BLaER1 treated with 17β-estradiol and CSF1 and Interleukin-3, amounts not matched to agents 10 nM and 100 nM (cell line): Measurements from ENCODE around the gene OVCH2.
"Not testable (repeated sequence)": the region's sequence is repeated elsewhere in the genome, so short reads cannot be mapped to it uniquely, and the experiment has no call there.

Source experiments
- H3K27ac ChIP-seq, 11 experiments: shearing (Covaris generic); formaldehyde crosslinking; 2 replicates each; pipeline ENCODE4 v1.8.1; 2022
- H3K27me3 ChIP-seq, 11 experiments: shearing (Covaris generic); formaldehyde crosslinking; 2 replicates each; pipeline ENCODE4 v1.8.1; 2022
- H3K36me3 ChIP-seq, 11 experiments: shearing (Covaris generic); formaldehyde crosslinking; 2 replicates each; pipeline ENCODE4 v1.8.1; 2022
- H3K4me1 ChIP-seq, 10 experiments: shearing (Covaris generic); formaldehyde crosslinking; 2 replicates each; pipeline ENCODE4 v1.8.1; 2022
- H3K4me2 ChIP-seq, 11 experiments: shearing (Covaris generic); formaldehyde crosslinking; 2 replicates each; pipeline ENCODE4 v1.8.1; 2022
- H3K4me3 ChIP-seq, 10 experiments: shearing (Covaris generic); formaldehyde crosslinking; 2 replicates each; pipeline ENCODE4 v1.8.1; 2022
- H3K9ac ChIP-seq, 11 experiments: shearing (Covaris generic); formaldehyde crosslinking; 2 replicates each; pipeline ENCODE4 v1.8.1; 2022
- H3K9me3 ChIP-seq, 11 experiments: shearing (Covaris generic); formaldehyde crosslinking; replicated peaks in 1 of 11; 2 replicates each; pipeline ENCODE4 v1.8.1; 2022
- H4K20me1 ChIP-seq, 11 experiments: shearing (Covaris generic); formaldehyde crosslinking; 2 replicates each; pipeline ENCODE4 v1.8.1; 2022
- Cebpa-rat ChIP-seq, 11 experiments: shearing (Covaris generic); IDR thresholded peaks; 2 replicates each; pipeline ENCODE4 v1.8.1; 2022

The OVCH2 gene, protein sequence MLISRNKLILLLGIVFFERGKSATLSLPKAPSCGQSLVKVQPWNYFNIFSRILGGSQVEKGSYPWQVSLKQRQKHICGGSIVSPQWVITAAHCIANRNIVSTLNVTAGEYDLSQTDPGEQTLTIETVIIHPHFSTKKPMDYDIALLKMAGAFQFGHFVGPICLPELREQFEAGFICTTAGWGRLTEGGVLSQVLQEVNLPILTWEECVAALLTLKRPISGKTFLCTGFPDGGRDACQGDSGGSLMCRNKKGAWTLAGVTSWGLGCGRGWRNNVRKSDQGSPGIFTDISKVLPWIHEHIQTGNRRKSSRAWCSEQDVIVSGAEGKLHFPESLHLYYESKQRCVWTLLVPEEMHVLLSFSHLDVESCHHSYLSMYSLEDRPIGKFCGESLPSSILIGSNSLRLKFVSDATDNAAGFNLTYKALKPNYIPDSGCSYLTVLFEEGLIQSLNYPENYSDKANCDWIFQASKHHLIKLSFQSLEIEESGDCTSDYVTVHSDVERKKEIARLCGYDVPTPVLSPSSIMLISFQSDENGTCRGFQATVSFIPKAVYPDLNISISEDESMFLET

DNA sequence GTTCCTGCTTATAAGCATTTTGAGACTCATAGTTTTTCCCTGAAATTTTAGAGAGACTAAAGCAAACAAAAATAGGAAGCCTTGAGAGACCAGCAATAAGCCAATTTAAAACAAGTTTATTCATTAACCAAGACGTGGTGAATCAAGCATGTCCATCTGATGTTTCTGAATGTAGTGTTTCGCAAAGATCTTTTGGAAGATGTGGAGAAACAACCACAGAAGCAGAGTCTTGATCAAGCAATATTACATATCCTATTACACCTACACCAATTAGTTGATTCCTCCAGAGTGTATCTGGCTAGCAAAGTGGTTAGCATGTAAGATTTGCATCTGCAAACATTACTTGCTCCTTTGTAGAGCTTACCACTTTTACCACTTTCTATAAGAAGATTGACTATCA is at the start of gene OVCH2:
TSS of gene OVCH2 (minus strand) at position 101 of the 400 bp plus-strand sequence. CDS start at position 18, 83 bp downstream.
- no peaks in the 10 kb centered on the region for H3K36me3 ChIP-seq
- no peak within 1 kb of the TSS for H3K4me2 ChIP-seq
- H4K20me1 ChIP-seq: no peaks in the 10 kb centered on the region
- no peak within 1 kb of the TSS for H3K9ac ChIP-seq
- H3K27ac ChIP-seq: no peak within 1 kb of the TSS
- no peak for TF ChIP-seq Cebpa-rat (IDR thresholded peaks at IDR 0.05)
- no peaks in the 10 kb centered on the region for H3K9me3 ChIP-seq
- H3K4me3 ChIP-seq: no peak within 1 kb of the TSS
- H3K4me1 ChIP-seq: no peaks in the 10 kb centered on the region
- no peaks in the 10 kb centered on the region for H3K27me3 ChIP-seq

DNA sequence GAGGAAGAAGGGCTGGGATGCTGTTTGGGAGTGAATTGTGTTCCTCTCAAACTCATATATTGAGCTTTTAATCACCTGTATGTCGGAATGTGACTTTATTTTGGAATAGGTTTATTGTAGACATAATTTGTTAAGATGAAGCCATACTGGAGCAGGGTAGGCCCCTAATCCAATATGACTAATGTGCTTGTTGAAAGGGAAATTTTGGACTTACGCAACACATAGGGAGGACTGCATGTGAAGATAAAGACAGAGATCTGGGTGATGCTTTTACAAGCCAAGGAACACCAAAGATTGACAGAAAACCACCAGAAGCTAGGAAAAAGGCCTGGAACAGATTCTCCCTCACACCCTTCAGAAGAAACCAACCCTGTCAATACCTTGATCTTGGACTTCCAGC is 43.2 kb upstream of the OVCH2 start:
- Histone ChIP-seq H3K4me1 (peaks cover 2 to 18% (median 8%) of the 10 kb centered on the region in 10 experiments; a peak in 13 of 20 replicates), H3K27ac (no peak overlapping the region), H3K9me3 (no peaks in the 10 kb centered on the region), H3K4me3 (no peak overlapping the region), H3K36me3 (no peaks in the 10 kb centered on the region), H4K20me1 (no peaks in the 10 kb centered on the region), H3K27me3 (no peaks in the 10 kb centered on the region), H3K9ac (no peak overlapping the region), H3K4me2 (peak overlapping the region in 1 of 11 experiments; percentile 1; a peak in 1 of 22 replicates)
- peak in 1 of 11 experiments; percentile 25; a peak in 1 of 22 replicates for TF ChIP-seq Cebpa-rat (IDR thresholded peaks at IDR 0.05)

DNA sequence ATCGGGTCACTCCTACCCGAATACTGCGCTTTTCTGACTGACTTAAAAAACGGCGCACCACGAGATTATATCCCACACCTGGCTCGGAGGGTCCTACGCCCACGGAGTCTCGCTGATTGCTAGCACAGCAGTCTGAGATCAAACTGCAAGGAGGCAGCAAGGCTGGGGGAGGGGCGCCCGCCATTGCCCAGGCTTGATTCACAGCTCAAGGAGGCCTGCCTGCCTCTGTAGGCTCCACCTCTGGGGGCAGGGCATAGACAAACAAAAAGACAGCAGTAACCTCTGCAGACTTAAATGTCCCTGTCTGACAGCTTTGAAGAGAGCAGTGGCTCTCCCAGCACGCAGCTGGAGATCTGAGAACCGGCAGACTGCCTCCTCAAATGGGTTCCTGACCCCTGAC is 28.5 kb upstream of the OVCH2 start:
- H4K20me1 ChIP-seq, H3K27me3 ChIP-seq, H3K4me1 ChIP-seq, H3K4me2 ChIP-seq, H3K9ac ChIP-seq, H3K27ac ChIP-seq, H3K4me3 ChIP-seq, H3K36me3 ChIP-seq, H3K9me3 ChIP-seq: not testable (repeated sequence)

DNA sequence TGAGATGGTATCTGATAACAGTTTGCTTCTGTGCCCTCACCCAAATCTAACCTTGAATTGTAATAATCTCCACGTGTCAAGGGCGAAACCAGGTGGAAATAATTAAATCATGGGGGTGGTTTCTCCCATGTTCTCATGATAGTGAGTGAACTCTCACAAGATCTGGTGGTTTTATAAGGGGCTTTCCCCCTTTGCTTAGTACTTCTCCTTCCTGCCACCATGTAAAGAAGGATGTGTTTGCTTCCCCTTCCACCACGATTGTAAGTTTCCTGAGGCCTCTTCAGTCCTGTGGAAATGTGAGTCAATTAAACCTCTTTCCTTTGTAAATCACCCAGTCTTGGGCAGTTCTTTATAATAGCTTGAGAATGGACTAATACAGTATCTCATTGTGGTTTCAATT is 8.5 kb upstream of the OVCH2 start:
- TF ChIP-seq Cebpa-rat (IDR thresholded peaks at IDR 0.05): no peak
- Histone ChIP-seq H3K4me3 (no peak overlapping the region), H3K4me1 (peaks cover 0 to 13% (median 0%) of the 10 kb centered on the region in 10 experiments; a peak in 4 of 20 replicates), H3K4me2 (peak overlapping the region in 1 of 11 experiments; percentile 33; a peak in 1 of 22 replicates), H3K36me3 (no peaks in the 10 kb centered on the region), H3K27ac (peak overlapping the region in 2 of 11 experiments; percentile 32 to 52; a peak in 2 of 22 replicates), H4K20me1 (no peaks in the 10 kb centered on the region), H3K9me3 (peaks cover 0 to 37% (median 0%) of the 10 kb centered on the region in 11 experiments; a peak in 4 of 22 replicates), H3K27me3 (no peaks in the 10 kb centered on the region), H3K9ac (no peak overlapping the region)

DNA sequence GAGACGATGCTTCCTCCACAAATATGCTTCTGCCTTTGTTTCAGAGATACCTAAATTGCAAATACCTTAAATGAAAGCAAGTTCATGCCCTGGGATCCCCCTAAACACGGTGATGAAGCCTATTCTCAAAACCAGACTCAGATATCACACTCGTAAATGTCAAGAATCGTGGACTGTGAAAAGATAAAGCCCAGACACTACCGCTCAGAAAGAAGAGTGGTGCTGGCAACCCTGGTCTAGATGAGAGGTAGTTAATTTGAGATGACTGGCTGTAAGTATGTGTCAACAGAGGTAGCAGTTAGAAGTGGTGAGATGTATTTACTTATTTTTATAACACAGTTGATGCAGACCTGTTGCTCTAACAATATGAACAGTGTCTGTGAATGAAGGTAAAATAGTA is 2.5 kb downstream of the OVCH2 start:
- no peak overlapping the region for H3K9ac ChIP-seq
- no peaks in the 10 kb centered on the region for H4K20me1 ChIP-seq
- H3K36me3 ChIP-seq: no peaks in the 10 kb centered on the region
- no peaks in the 10 kb centered on the region for H3K27me3 ChIP-seq
- H3K27ac ChIP-seq: no peak overlapping the region
- no peak overlapping the region for H3K4me2 ChIP-seq
- no peaks in the 10 kb centered on the region for H3K9me3 ChIP-seq
- no peak for TF ChIP-seq Cebpa-rat (IDR thresholded peaks at IDR 0.05)
- H3K4me3 ChIP-seq: no peak overlapping the region
- H3K4me1 ChIP-seq: no peaks in the 10 kb centered on the region

DNA sequence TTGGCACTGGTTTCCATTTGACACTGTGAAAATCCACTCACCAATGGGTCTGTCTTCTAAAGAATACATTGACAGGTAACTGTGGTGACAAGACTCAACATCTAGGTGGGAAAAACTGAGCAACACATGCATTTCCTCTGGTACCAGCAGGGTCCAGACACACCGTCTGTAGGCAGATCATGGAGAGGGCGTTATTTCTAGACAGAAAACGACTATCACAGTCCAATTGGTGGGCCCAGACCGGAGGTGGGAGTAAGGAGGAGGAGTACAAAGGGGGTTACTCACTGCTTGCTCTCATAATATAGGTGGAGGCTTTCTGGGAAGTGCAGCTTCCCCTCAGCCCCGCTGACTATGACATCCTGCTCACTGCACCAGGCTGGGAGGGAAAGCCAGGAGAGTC is 9.9 kb downstream of the OVCH2 start:
- no peaks in the 10 kb centered on the region for H4K20me1 ChIP-seq

DNA sequence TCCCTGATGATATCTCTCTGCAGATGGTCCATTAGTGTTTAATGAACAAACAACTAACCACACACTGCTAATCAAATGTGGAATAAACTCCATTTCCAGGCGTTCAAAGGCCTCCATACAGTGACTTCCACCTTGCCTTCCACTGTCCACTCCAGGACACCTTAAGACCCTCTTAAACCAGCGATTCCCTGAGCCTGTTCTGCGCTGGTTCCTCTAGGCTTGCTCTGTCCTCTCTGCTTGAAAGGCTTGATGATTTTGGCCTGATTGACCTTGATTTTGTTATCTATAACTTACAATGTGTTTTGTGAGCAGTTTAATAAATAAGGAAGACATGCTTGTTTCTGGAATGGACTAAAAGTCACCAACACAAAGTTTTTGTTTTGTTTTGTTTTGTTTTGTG is 12.0 kb downstream of the OVCH2 start:
- H3K9me3 ChIP-seq: no peaks in the 10 kb centered on the region
- H3K4me2 ChIP-seq: peak overlapping the region in 8 of 11 experiments; percentile 35 to 70 (median 50); a peak in 10 of 22 replicates
- H3K36me3 ChIP-seq: no peaks in the 10 kb centered on the region
- no peak for TF ChIP-seq Cebpa-rat (IDR thresholded peaks at IDR 0.05)
- H3K4me1 ChIP-seq: peaks cover 0 to 25% (median 2%) of the 10 kb centered on the region in 10 experiments; a peak in 4 of 20 replicates
- peaks cover 0 to 14% (median 7%) of the 10 kb centered on the region in 11 experiments; a peak in 10 of 22 replicates for H3K27me3 ChIP-seq
- H3K27ac ChIP-seq: no peak overlapping the region
- H3K9ac ChIP-seq: peak overlapping the region in 2 of 11 experiments; percentile 41 to 51; a peak in 1 of 22 replicates
- peak overlapping the region in 3 of 10 experiments; percentile 28 to 35 (median 30); a peak in 5 of 20 replicates for H3K4me3 ChIP-seq
- no peaks in the 10 kb centered on the region for H4K20me1 ChIP-seq

More for the DNA sequence above, 9.9 kb downstream of the OVCH2 start:
- Histone ChIP-seq H3K27me3 (peaks cover 0 to 14% (median 7%) of the 10 kb centered on the region in 11 experiments; a peak in 10 of 22 replicates), H3K36me3 (no peaks in the 10 kb centered on the region), H3K9ac (0 out of 22 replicates have a peak overlapping the region, but pooled peaks of 1 of the 11 experiments have one; percentile 21), H3K4me3 (no peak overlapping the region), H3K4me2 (peak overlapping the region in 3 of 11 experiments; percentile 20 to 33 (median 30); a peak in 3 of 22 replicates), H3K9me3 (no peaks in the 10 kb centered on the region), H3K27ac (no peak overlapping the region), H3K4me1 (peaks cover 0 to 21% (median 2%) of the 10 kb centered on the region in 10 experiments; a peak in 4 of 20 replicates)
- no peak for TF ChIP-seq Cebpa-rat (IDR thresholded peaks at IDR 0.05)

DNA sequence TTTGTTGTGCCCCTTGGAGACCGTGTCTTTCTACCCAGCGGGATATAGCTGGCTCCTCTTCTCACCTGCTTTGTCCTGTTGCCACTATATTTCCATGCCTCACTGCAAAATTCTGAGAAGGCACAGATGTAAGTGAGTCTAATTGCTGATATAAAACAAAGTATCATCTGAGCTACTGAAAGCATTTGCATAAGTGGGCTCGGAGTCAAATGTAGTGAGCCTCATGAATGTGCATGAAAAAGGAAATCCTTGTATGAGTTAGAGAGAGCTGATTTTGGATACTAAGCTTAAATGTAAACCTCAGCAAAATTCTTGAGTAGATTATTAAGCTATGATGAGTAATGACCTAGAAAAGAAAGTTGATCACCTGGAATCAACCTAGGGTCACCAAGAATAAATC is 13.9 kb downstream of the OVCH2 start:
- Histone ChIP-seq H3K4me1 (peaks cover 0 to 31% (median 2%) of the 10 kb centered on the region in 10 experiments; a peak in 6 of 20 replicates), H3K9ac (no peak overlapping the region), H3K27ac (no peak overlapping the region), H3K4me3 (no peak overlapping the region), H3K27me3 (peaks cover 0 to 14% (median 7%) of the 10 kb centered on the region in 11 experiments; a peak in 10 of 22 replicates), H3K4me2 (no peak overlapping the region), H3K9me3 (no peaks in the 10 kb centered on the region), H3K36me3 (no peaks in the 10 kb centered on the region), H4K20me1 (no peaks in the 10 kb centered on the region)
- no peak for TF ChIP-seq Cebpa-rat (IDR thresholded peaks at IDR 0.05)

DNA sequence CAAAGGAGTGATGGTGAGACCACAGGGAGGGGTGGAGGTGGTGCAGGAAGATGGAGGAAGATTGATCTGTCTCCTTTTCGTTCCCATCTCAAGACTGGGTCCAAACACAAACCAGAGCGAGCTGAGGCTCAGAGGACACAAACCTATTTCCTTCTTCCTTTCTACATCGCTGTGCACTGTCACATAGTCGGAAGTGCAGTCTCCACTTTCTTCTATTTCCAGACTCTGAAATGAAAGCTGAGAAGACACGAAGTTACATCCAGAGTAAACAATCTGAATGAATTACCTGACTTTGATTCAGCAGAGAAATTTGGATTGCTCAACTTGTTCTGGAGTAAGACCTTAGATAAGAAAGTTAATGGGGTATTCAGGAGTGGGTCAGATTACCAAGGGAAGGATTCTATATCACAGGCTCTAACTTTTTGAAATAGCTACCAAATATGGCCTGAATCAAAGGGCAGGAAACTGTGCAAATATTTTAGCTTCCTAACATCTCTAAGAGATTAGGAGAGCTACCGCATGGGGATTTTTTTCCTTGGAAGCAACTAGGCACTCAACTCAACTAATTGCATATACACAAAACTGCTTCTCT is 14.4 kb downstream of the OVCH2 start:
- Histone ChIP-seq H3K9me3 (no peaks in the 10 kb centered on the region), H3K27ac (no peak overlapping the region), H3K4me1 (peaks cover 0 to 28% (median 2%) of the 10 kb centered on the region in 10 experiments; a peak in 6 of 20 replicates), H3K27me3 (peaks cover 0 to 14% (median 7%) of the 10 kb centered on the region in 11 experiments; a peak in 10 of 22 replicates), H3K4me2 (peak overlapping the region in 2 of 11 experiments; percentile 2 to 35; a peak in 2 of 22 replicates), H3K4me3 (no peak overlapping the region), H3K36me3 (no peaks in the 10 kb centered on the region), H3K9ac (no peak overlapping the region), H4K20me1 (no peaks in the 10 kb centered on the region)
- TF ChIP-seq Cebpa-rat (IDR thresholded peaks at IDR 0.05): no peak
